ENCODE data around the gene ZNF385B. TPM values are rescaled to one million over a fixed set of nuclear protein-coding genes. Genes with fewer than 3 reads are reported as not detected.
A peak's percentile ranks its signal among the peaks of the same experiment; 100 is the strongest.

The ZNF385B gene
- total and polyA plus RNA-seq, 4 donors = 3.0 to 7.2 (median 3.9) TPM

DNA sequence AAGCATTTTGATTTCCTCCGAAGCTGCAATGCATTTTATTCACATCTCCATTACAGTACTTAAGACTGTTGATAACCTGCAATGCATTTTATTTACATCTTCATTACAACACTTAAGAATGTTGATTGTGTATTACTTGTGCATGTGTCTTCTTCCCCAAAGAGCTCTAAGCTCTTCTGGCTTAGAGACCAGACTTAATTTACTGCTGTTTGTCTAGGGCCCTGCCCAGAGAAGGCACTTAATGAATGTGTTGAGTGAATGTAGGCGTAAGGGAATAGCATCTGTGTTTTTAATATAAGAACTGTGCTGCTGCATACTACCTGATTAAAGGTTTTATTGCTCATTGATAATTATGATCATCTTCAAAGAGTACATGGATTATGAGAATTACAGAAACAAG lies 295.6 kb downstream of the ZNF385B start (continued):
- TF ChIP-seq, protein P1, sequence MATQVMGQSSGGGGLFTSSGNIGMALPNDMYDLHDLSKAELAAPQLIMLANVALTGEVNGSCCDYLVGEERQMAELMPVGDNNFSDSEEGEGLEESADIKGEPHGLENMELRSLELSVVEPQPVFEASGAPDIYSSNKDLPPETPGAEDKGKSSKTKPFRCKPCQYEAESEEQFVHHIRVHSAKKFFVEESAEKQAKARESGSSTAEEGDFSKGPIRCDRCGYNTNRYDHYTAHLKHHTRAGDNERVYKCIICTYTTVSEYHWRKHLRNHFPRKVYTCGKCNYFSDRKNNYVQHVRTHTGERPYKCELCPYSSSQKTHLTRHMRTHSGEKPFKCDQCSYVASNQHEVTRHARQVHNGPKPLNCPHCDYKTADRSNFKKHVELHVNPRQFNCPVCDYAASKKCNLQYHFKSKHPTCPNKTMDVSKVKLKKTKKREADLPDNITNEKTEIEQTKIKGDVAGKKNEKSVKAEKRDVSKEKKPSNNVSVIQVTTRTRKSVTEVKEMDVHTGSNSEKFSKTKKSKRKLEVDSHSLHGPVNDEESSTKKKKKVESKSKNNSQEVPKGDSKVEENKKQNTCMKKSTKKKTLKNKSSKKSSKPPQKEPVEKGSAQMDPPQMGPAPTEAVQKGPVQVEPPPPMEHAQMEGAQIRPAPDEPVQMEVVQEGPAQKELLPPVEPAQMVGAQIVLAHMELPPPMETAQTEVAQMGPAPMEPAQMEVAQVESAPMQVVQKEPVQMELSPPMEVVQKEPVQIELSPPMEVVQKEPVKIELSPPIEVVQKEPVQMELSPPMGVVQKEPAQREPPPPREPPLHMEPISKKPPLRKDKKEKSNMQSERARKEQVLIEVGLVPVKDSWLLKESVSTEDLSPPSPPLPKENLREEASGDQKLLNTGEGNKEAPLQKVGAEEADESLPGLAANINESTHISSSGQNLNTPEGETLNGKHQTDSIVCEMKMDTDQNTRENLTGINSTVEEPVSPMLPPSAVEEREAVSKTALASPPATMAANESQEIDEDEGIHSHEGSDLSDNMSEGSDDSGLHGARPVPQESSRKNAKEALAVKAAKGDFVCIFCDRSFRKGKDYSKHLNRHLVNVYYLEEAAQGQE (IDR thresholded peaks at IDR 0.05) = no peak
- TF ChIP-seq FOXA2 (IDR thresholded peaks at IDR 0.05) (no peak), EGR1 (IDR thresholded peaks at IDR 0.05; ENCODE audit: low read depth in 2 of 2) (no peak), TAF1 (conservative IDR thresholded peaks at IDR 0.05) (no peak), SP1 (IDR thresholded peaks at IDR 0.05) (no peak)

DNA sequence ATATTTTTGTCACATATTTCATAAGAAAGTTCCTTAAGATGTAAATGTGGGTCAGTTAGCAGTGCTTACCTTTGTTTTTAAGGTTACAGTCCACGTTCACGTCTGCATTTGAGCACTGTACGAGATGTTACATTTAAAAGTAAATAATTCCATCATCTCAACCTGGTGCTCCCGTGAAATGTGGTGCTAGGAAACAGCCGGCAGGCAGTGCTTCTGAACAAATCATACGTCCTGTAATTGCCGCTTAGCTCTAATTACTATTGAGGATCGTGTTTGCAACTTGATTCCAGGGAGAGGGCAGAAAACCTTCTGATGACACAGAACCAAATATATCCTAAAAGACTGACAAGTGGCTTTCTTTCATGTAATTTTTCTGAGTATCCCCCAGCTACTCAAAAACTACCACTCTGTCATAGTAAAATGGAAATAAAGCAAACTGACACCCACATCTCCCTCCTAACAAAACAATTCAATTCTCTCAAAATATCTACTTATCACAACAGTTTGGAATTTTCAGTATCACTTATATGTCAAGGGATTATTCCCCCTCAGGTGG lies 299.0 kb downstream of the ZNF385B start:
- peak overlapping the region; percentile 56 to 78 for H3K9ac ChIP-seq (ENCODE audit: low read depth in 1 of 2, low read length in 2 of 2)
- peak overlapping the region; percentile 49 to 70 for H3K27ac ChIP-seq (ENCODE audit: low read depth in 1 of 2, low read length in 2 of 2)
- H3K36me3 ChIP-seq (ENCODE audit: control insufficient read depth in 4 of 4, insufficient read depth in 3 of 4, low read depth in 1 of 4, low read length in 3 of 4) = no peaks in the 10 kb centered on the region
- H3K4me3 ChIP-seq (ENCODE audit: low read depth in 1 of 3, low read length in 3 of 3) = peak overlapping the region; percentile 7 to 53 (median 45)
- WGBS = 21% methylated on average over 8 of the region's 8 CpGs
- no peak for TF ChIP-seq TAF1 (conservative IDR thresholded peaks at IDR 0.05)
- TF ChIP-seq, protein P1 (IDR thresholded peaks at IDR 0.05) = peak; percentile 6
- TF ChIP-seq, protein P2, sequence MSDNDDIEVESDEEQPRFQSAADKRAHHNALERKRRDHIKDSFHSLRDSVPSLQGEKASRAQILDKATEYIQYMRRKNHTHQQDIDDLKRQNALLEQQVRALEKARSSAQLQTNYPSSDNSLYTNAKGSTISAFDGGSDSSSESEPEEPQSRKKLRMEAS (IDR thresholded peaks at IDR 0.05) = no peak
- peak; percentile 5 for TF ChIP-seq FOXA2 (IDR thresholded peaks at IDR 0.05)
- TF ChIP-seq, protein P3, sequence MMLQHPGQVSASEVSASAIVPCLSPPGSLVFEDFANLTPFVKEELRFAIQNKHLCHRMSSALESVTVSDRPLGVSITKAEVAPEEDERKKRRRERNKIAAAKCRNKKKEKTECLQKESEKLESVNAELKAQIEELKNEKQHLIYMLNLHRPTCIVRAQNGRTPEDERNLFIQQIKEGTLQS (IDR thresholded peaks at IDR 0.05) = no peak
- TF ChIP-seq SP1 (IDR thresholded peaks at IDR 0.05) = no peak
- peak; percentile 17 to 44 for TF ChIP-seq HNF4A (conservative IDR thresholded peaks at IDR 0.05)
- TF ChIP-seq, protein P4, sequence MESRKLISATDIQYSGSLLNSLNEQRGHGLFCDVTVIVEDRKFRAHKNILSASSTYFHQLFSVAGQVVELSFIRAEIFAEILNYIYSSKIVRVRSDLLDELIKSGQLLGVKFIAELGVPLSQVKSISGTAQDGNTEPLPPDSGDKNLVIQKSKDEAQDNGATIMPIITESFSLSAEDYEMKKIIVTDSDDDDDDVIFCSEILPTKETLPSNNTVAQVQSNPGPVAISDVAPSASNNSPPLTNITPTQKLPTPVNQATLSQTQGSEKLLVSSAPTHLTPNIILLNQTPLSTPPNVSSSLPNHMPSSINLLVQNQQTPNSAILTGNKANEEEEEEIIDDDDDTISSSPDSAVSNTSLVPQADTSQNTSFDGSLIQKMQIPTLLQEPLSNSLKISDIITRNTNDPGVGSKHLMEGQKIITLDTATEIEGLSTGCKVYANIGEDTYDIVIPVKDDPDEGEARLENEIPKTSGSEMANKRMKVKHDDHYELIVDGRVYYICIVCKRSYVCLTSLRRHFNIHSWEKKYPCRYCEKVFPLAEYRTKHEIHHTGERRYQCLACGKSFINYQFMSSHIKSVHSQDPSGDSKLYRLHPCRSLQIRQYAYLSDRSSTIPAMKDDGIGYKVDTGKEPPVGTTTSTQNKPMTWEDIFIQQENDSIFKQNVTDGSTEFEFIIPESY (IDR thresholded peaks at IDR 0.05) = no peak
- no peak for TF ChIP-seq RXRA (IDR thresholded peaks at IDR 0.05)
- TF ChIP-seq, protein P5, sequence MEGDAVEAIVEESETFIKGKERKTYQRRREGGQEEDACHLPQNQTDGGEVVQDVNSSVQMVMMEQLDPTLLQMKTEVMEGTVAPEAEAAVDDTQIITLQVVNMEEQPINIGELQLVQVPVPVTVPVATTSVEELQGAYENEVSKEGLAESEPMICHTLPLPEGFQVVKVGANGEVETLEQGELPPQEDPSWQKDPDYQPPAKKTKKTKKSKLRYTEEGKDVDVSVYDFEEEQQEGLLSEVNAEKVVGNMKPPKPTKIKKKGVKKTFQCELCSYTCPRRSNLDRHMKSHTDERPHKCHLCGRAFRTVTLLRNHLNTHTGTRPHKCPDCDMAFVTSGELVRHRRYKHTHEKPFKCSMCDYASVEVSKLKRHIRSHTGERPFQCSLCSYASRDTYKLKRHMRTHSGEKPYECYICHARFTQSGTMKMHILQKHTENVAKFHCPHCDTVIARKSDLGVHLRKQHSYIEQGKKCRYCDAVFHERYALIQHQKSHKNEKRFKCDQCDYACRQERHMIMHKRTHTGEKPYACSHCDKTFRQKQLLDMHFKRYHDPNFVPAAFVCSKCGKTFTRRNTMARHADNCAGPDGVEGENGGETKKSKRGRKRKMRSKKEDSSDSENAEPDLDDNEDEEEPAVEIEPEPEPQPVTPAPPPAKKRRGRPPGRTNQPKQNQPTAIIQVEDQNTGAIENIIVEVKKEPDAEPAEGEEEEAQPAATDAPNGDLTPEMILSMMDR (IDR thresholded peaks at IDR 0.05; ENCODE audit: low read depth, low read length, missing input control) = no peak
- TF ChIP-seq GABPA (IDR thresholded peaks at IDR 0.05 in 1 of 2, conservative IDR thresholded peaks at IDR 0.05 in 1 of 2) = no peak
- no peak for TF ChIP-seq HNF4G (IDR thresholded peaks at IDR 0.05)
- TF ChIP-seq YY1 (IDR thresholded peaks at IDR 0.05) = no peak
- no peak for TF ChIP-seq JUND (IDR thresholded peaks at IDR 0.05)
- TF ChIP-seq FOXA1 (IDR thresholded peaks at IDR 0.05) = no peak
- TF ChIP-seq NR2F2 (IDR thresholded peaks at IDR 0.05) = no peak
- no peak for TF ChIP-seq EGR1 (IDR thresholded peaks at IDR 0.05; ENCODE audit: low read depth in 2 of 2)
- peak in 1 of 2 donors; percentile 19 for TF ChIP-seq RAD21 (IDR thresholded peaks at IDR 0.05)
- H3K27me3 ChIP-seq (ENCODE audit: control insufficient read depth in 4 of 4, insufficient read depth in 4 of 4, low read length in 3 of 4) = no peaks in the 10 kb centered on the region
- no peak for DNase-seq (ENCODE audit: low spot score)
- peaks cover 4 to 37% (median 16%) of the 10 kb centered on the region in 4 donors for H3K4me1 ChIP-seq (ENCODE audit: control insufficient read depth in 4 of 4, insufficient read depth in 4 of 4, low read length in 3 of 4)
- H3K9me3 ChIP-seq (ENCODE audit: control insufficient read depth in 4 of 4, low read length in 3 of 4) = no peaks in the 10 kb centered on the region
